PC-3 (cell line): ENCODE data around the gene STIM1. TPM values are rescaled to one million over a fixed set of nuclear protein-coding genes. Genes with fewer than 3 reads are reported as not detected.

ENCODE experiments used
- ATAC-seq: fragments of 200-7000 bp; cut with Tn5 transposase; 2 replicates; pipeline ENCODE4 v1.9.1; 2020; ENCODE audit warnings: mild to moderate bottlenecking, moderate library complexity
- BruUV-seq: library from RNA; stranded (reverse); fragments of 400-500 nt; replicated peaks from 2 replicates; lab custom pipeline; 2021; lab: Mats Ljungman, UMichigan
- CTCF ChIA-PET: fragments of 300-600 bp; sonication (Branson Sonifier 250); formaldehyde crosslinking; loops from one replicate; lab custom pipeline; 2022; ENCODE audit warnings: antibody characterized with exemption; lab: Charles Lee
- POLR2A ChIA-PET: fragments of 300-600 bp; sonication (Branson Sonifier 250); formaldehyde crosslinking; loops from one replicate; lab custom pipeline; 2022; ENCODE audit warnings: antibody characterized with exemption; ENCODE audit not compliant: unreplicated experiment; lab: Charles Lee
- DNase-seq: peaks from one replicate; pipeline ENCODE4 v3.0.0-alpha.2; 2015
- H2AFZ ChIP-seq: fragments of 300-600 bp; sonication (generic); 2 replicates; pipeline ENCODE4 v1.6.0; 2016; ENCODE audit warnings: antibody characterized with exemption, low read length
- H3F3A ChIP-seq: fragments of 300-600 bp; sonication (generic); one replicate; pipeline ENCODE4 v1.6.0; 2017; ENCODE audit warnings: antibody characterized with exemption, low read length, control low read depth, mild to moderate bottlenecking; ENCODE audit not compliant: unreplicated experiment
- H3K27ac ChIP-seq: fragments of 300-600 bp; sonication (generic); 2 replicates; pipeline ENCODE4 v1.5.1; 2016; ENCODE audit warnings: mild to moderate bottlenecking, low read length
- H3K27me3 ChIP-seq: fragments of 300-600 bp; sonication (generic); 2 replicates; pipeline ENCODE4 v1.6.1; 2016; ENCODE audit warnings: low read length, mixed read lengths
- H3K36me3 ChIP-seq: fragments of 300-600 bp; sonication (generic); 2 replicates; pipeline ENCODE4 v1.6.1; 2016; ENCODE audit warnings: low read depth, mixed run types, low read length, mixed read lengths
- H3K4me1 ChIP-seq: fragments of 300-600 bp; sonication (generic); 2 replicates; pipeline ENCODE4 v1.5.1; 2016; ENCODE audit warnings: low read length; ENCODE audit not compliant: insufficient read depth
- H3K4me2 ChIP-seq: fragments of 300-600 bp; sonication (generic); 2 replicates; pipeline ENCODE4 v1.6.0; 2016; ENCODE audit warnings: low read length
- H3K4me3 ChIP-seq: fragments of 300-600 bp; sonication (generic); 2 replicates; pipeline ENCODE4 v1.5.1; 2016; ENCODE audit warnings: mild to moderate bottlenecking, low read length, mixed read lengths
- H3K79me2 ChIP-seq: fragments of 300-600 bp; sonication (generic); 2 replicates; pipeline ENCODE4 v1.6.1; 2017; ENCODE audit warnings: low read length, mixed read lengths
- H3K9ac ChIP-seq: fragments of 300-600 bp; sonication (generic); 2 replicates; pipeline ENCODE4 v1.6.0; 2016; ENCODE audit warnings: mild to moderate bottlenecking, low read length
- H3K9me2 ChIP-seq: fragments of 300-600 bp; sonication (generic); replicated peaks from 2 replicates; pipeline ENCODE4 v1.6.1; 2016; ENCODE audit warnings: mixed run types, low read length, mixed read lengths
- H3K9me3 ChIP-seq: fragments of 300-600 bp; sonication (generic); 2 replicates; pipeline ENCODE4 v1.6.1; 2016; ENCODE audit warnings: low read length, mixed read lengths
- H4K20me1 ChIP-seq: fragments of 300-600 bp; sonication (generic); 2 replicates; pipeline ENCODE4 v1.6.1; 2016; ENCODE audit warnings: low read length, mixed read lengths
- CTCF ChIP-seq: fragments of 300-600 bp; sonication (generic); conservative IDR thresholded peaks from 2 replicates; pipeline ENCODE4 v1.5.1; 2017; ENCODE audit warnings: antibody characterized with exemption, low read depth, mild to moderate bottlenecking, low read length
- EZH2 ChIP-seq: fragments of 300-600 bp; sonication (generic); IDR thresholded peaks from one replicate; pipeline ENCODE4 v1.6.1; 2017; ENCODE audit warnings: antibody characterized with exemption, mild to moderate bottlenecking, low read length; ENCODE audit not compliant: unreplicated experiment
- EZH2phosphoT487 ChIP-seq: fragments of 300-600 bp; sonication (generic); IDR thresholded peaks from 2 replicates; pipeline ENCODE4 v1.6.1; 2018; ENCODE audit warnings: mild to moderate bottlenecking, antibody characterized with exemption, low read length, borderline replicate concordance
- intact Hi-C: fragments of 100-400 bp; cut with micrococcal nuclease; formaldehyde crosslinking; loops from 2 replicates; pipeline ENCODE4 v1.9.0; 2023
- total RNA-seq: library from RNA; depleted of rRNA; stranded (reverse); fragments of >200 nt; gene quantifications from 2 replicates; pipeline ENCODE4 v1.2.3, GENCODE V29; 2014

Gene STIM1
- total RNA-seq, 1 experiment from 2014 or later: 22.8 TPM

GRCh38 chr11:4025248-4025966, 169.9 kb downstream of the STIM1 start:
- H3K27ac ChIP-seq: no peak overlapping the region
- H4K20me1 ChIP-seq: no peaks in the 10 kb centered on the region
- POLR2A ChIA-PET: no interaction called here
- intact Hi-C loops: no loop called here
- no peaks in the 10 kb centered on the region for H3K27me3 ChIP-seq
- CTCF ChIA-PET: no interaction called here
- H3K79me2 ChIP-seq: no peaks in the 10 kb centered on the region
- H3F3A ChIP-seq: no peaks in the 10 kb centered on the region
- H3K9me2 ChIP-seq: no peaks in the 10 kb centered on the region
- no peak overlapping the region for H3K4me2 ChIP-seq
- H3K9me3 ChIP-seq: no peaks in the 10 kb centered on the region
- ATAC-seq (no peak), DNase-seq (no peak)
- TF ChIP-seq EZH2 (no peak), CTCF (no peak), EZH2phosphoT487 (no peak)
- H3K9ac ChIP-seq: no peak overlapping the region
- H3K4me3 ChIP-seq: no peak overlapping the region
- no peaks in the 10 kb centered on the region for H3K4me1 ChIP-seq
- no TSS peak for BruUV-seq
- no peak overlapping the region for H2AFZ ChIP-seq
- H3K36me3 ChIP-seq: peaks cover 5% of the 10 kb centered on the region; the same call in 1 of the 2 replicates

GRCh38 chr11:4025967-4026324, 170.5 kb downstream of the STIM1 start:
- peaks cover 5% of the 10 kb centered on the region; the same call in 1 of the 2 replicates for H3K36me3 ChIP-seq
- H3K27me3 ChIP-seq: no peaks in the 10 kb centered on the region
- H2AFZ ChIP-seq: no peak overlapping the region
- no peak overlapping the region for H3K9ac ChIP-seq
- ChIA-PET POLR2A (no interaction called here), CTCF (no interaction called here)
- no peaks in the 10 kb centered on the region for H3K9me3 ChIP-seq
- H4K20me1 ChIP-seq: no peaks in the 10 kb centered on the region
- no peak overlapping the region for H3K27ac ChIP-seq
- no peaks in the 10 kb centered on the region for H3K79me2 ChIP-seq
- no peak for DNase-seq
- no peaks in the 10 kb centered on the region for H3K9me2 ChIP-seq
- no peak overlapping the region for H3K4me2 ChIP-seq
- no peak overlapping the region for H3K4me3 ChIP-seq
- no peak for ATAC-seq
- H3F3A ChIP-seq: no peaks in the 10 kb centered on the region
- H3K4me1 ChIP-seq: no peaks in the 10 kb centered on the region
- TF ChIP-seq CTCF: no peak
- no peak for TF ChIP-seq EZH2
- no peak for TF ChIP-seq EZH2phosphoT487
- no TSS peak for BruUV-seq
- intact Hi-C loops: no loop called here

GRCh38 chr11:4026389-4026788, 170.9 kb downstream of the STIM1 start:
- DNase-seq: no peak
- ChIA-PET POLR2A (no interaction called here), CTCF (no interaction called here)
- peaks cover 5% of the 10 kb centered on the region; the same call in 1 of the 2 replicates for H3K36me3 ChIP-seq
- no TSS peak for BruUV-seq
- no peaks in the 10 kb centered on the region for H3K79me2 ChIP-seq
- H4K20me1 ChIP-seq: no peaks in the 10 kb centered on the region
- no peak overlapping the region for H2AFZ ChIP-seq
- no peak overlapping the region for H3K9ac ChIP-seq
- no peak for TF ChIP-seq CTCF
- no peak for TF ChIP-seq EZH2phosphoT487
- no peak for TF ChIP-seq EZH2
- ATAC-seq: no peak
- intact Hi-C loops: no loop called here
- H3K27ac ChIP-seq: no peak overlapping the region
- H3K9me3 ChIP-seq: no peaks in the 10 kb centered on the region
- no peaks in the 10 kb centered on the region for H3K27me3 ChIP-seq
- H3F3A ChIP-seq: no peaks in the 10 kb centered on the region
- H3K9me2 ChIP-seq: no peaks in the 10 kb centered on the region
- H3K4me1 ChIP-seq: peaks cover 4% of the 10 kb centered on the region; the same call in 1 of the 2 replicates
- no peak overlapping the region for H3K4me2 ChIP-seq
- H3K4me3 ChIP-seq: no peak overlapping the region
